PC-9 (cell line): ENCODE results near the gene NGF.

Experiments
- EZH2 ChIP-seq: fragments of 200-600 bp; sonication (generic); IDR thresholded peaks from 2 replicates; pipeline ENCODE4 v1.8.0; 2017; ENCODE audit warnings: antibody characterized with exemption, low read depth
- TF ChIP-seq, protein P1 (sequence below): fragments of 200-600 bp; sonication (generic); conservative IDR thresholded peaks from 2 replicates; pipeline ENCODE4 v1.6.1; 2017; ENCODE audit warnings: mixed run types, antibody characterized with exemption, mild to moderate bottlenecking, moderate library complexity

DNA sequence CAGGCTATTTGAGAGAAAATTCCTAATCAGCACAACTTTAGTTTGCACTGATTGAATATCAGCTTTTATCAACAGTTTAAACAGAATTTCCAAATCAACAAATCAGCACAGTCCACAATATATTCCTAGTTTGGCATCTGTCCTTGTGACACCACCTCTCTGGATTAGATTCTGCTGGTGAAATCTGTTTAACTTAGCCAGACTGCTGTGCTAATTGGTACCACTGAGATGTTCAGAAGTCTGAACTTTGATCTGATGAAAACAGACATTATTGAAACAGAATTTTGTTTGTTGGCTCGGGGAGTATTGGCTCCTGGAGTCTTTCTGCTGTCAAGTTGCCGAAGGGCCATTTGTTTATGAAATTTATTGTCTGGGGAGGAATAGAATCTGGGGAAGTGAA, 17.0 kb upstream of the NGF start:
- TF ChIP-seq, protein P1, sequence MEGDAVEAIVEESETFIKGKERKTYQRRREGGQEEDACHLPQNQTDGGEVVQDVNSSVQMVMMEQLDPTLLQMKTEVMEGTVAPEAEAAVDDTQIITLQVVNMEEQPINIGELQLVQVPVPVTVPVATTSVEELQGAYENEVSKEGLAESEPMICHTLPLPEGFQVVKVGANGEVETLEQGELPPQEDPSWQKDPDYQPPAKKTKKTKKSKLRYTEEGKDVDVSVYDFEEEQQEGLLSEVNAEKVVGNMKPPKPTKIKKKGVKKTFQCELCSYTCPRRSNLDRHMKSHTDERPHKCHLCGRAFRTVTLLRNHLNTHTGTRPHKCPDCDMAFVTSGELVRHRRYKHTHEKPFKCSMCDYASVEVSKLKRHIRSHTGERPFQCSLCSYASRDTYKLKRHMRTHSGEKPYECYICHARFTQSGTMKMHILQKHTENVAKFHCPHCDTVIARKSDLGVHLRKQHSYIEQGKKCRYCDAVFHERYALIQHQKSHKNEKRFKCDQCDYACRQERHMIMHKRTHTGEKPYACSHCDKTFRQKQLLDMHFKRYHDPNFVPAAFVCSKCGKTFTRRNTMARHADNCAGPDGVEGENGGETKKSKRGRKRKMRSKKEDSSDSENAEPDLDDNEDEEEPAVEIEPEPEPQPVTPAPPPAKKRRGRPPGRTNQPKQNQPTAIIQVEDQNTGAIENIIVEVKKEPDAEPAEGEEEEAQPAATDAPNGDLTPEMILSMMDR: no peak
- no peak for TF ChIP-seq EZH2
